ENCODE measurements around the gene GRK5.

DNA sequence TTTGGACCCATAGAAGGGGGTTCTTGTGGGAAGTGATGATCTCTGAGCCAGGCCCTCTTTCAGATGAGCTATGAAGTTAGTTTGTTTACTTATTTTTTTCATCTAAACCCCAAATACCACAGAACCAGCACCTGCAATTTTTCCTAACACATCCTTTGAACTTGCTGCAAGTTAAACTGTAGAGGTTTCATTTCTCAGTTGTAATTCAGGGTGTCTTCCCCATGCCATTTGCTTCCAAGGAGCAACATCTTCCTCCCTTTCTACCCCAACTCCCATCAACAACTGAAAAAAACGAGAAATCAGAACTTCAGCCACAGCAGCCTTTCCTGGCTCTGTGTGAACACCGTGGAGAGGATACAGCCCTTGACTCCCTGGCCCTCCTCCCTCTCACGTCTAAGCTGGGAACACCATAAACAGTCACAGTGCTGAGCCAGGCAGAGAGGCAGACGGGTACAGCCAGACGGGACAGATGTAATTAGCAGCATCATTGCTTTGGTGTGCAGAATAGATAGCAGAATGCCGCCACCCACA lies 271.5 kb downstream of the GRK5 start:
- TF ChIP-seq POLR2A (IDR thresholded peaks at IDR 0.05; ENCODE audit: low read depth, low read length) = no peak
- TF ChIP-seq TAF1 (IDR thresholded peaks at IDR 0.05; ENCODE audit: low read depth, low read length) = no peak
- no peak for TF ChIP-seq POLR2AphosphoS5 (IDR thresholded peaks at IDR 0.05; ENCODE audit: low read depth, low read length)
- TF ChIP-seq POU2F2 (IDR thresholded peaks at IDR 0.05; ENCODE audit: low read depth, low read length) = no peak
- no peak for TF ChIP-seq PAX5 (IDR thresholded peaks at IDR 0.05; ENCODE audit: insufficient read depth, low read length, severe bottlenecking)
